Ishikawa (cell line): ENCODE data around the gene QTRT2.

Experiments
- CEBPB ChIP-seq: IDR thresholded peaks from 2 replicates; pipeline ENCODE4 v1.6.1; 2012
- CREB1 ChIP-seq: IDR thresholded peaks from 2 replicates; pipeline ENCODE4 v1.6.1; 2012; ENCODE audit warnings: low read depth
- EP300 ChIP-seq: IDR thresholded peaks from 2 replicates; pipeline ENCODE4 v1.6.1; 2012; ENCODE audit warnings: borderline replicate concordance
- MAX ChIP-seq: IDR thresholded peaks from 2 replicates; pipeline ENCODE4 v1.6.1; 2012
- NFIC ChIP-seq: IDR thresholded peaks from 2 replicates; pipeline ENCODE4 v1.6.1; 2012
- RAD21 ChIP-seq: IDR thresholded peaks from 2 replicates; pipeline ENCODE4 v1.6.1; 2012; ENCODE audit warnings: low read depth
- REST ChIP-seq: IDR thresholded peaks from 2 replicates; pipeline ENCODE4 v1.6.1; 2012; ENCODE audit warnings: low read depth, mild to moderate bottlenecking
- TAF1 ChIP-seq: IDR thresholded peaks from 2 replicates; pipeline ENCODE4 v1.6.1; 2012; ENCODE audit warnings: low read depth, mild to moderate bottlenecking
- TEAD4 ChIP-seq: IDR thresholded peaks from 2 replicates; pipeline ENCODE4 v1.6.1; 2012
- YY1 ChIP-seq: IDR thresholded peaks from 2 replicates; pipeline ENCODE4 v1.6.1; 2012; ENCODE audit warnings: low read depth
- ZBTB7A ChIP-seq: IDR thresholded peaks from 2 replicates; pipeline ENCODE4 v1.6.1; 2012; ENCODE audit warnings: low read depth

GRCh38 chr3:114111060-114111770 is 54.7 kb downstream of the QTRT2 start:
- TF ChIP-seq ZBTB7A (no peak), TAF1 (no peak), RAD21 (no peak), TEAD4 (no peak), NFIC (no peak), EP300 (no peak), CREB1 (no peak), YY1 (no peak), MAX (no peak), CEBPB (no peak), REST (no peak)
